Liver (tissue), 9 donors: Measurements from ENCODE around the gene LEMD2. TPM values are rescaled to one million over a fixed set of nuclear protein-coding genes. Genes with fewer than 3 reads are reported as not detected.

Source experiments
- DNase-seq: peaks from one replicate; pipeline ENCODE4 v3.0.0-alpha.2; 2017; ENCODE audit warnings: low spot score
- H3K27ac ChIP-seq, 2 donors: one replicate each; pipeline ENCODE4 v1.7.0; 2013; ENCODE audit warnings: inconsistent platforms in 2 of 2, low read length in 2 of 2, control low read depth in 1 of 2, low read depth in 1 of 2, mild to moderate bottlenecking in 1 of 2
- H3K27me3 ChIP-seq, 4 donors: one replicate each; pipeline versions ENCODE4 v1.6.1 to v1.7.0; 2013; ENCODE audit warnings: low read length in 3 of 4, inconsistent platforms in 1 of 4, mild to moderate bottlenecking in 1 of 4, moderate library complexity in 1 of 4; ENCODE audit not compliant: control insufficient read depth in 4 of 4, insufficient read depth in 4 of 4
- H3K36me3 ChIP-seq, 4 donors: one replicate each; pipeline versions ENCODE4 v1.6.1 to v1.7.0; 2013; ENCODE audit warnings: low read length in 3 of 4, mild to moderate bottlenecking in 3 of 4, low read depth in 1 of 4, moderate library complexity in 1 of 4; ENCODE audit not compliant: control insufficient read depth in 4 of 4, insufficient read depth in 3 of 4
- H3K4me1 ChIP-seq, 4 donors: one replicate each; pipeline versions ENCODE4 v1.6.1 to v1.7.0; 2013; ENCODE audit warnings: low read length in 3 of 4, mild to moderate bottlenecking in 3 of 4, moderate library complexity in 1 of 4; ENCODE audit not compliant: control insufficient read depth in 4 of 4, insufficient read depth in 4 of 4
- H3K4me3 ChIP-seq, 3 donors: one replicate each; pipeline versions ENCODE4 v1.6.1 to v1.7.0; 2013; ENCODE audit warnings: low read length in 3 of 3, control low read depth in 1 of 3, low read depth in 1 of 3, mild to moderate bottlenecking in 1 of 3
- H3K9ac ChIP-seq, 2 donors: one replicate each; pipeline ENCODE4 v1.7.0; 2013; ENCODE audit warnings: low read length in 2 of 2, mild to moderate bottlenecking in 2 of 2, moderate library complexity in 2 of 2, control low read depth in 1 of 2, low read depth in 1 of 2
- H3K9me3 ChIP-seq, 4 donors: one replicate each; pipeline versions ENCODE4 v1.6.1 to v1.7.0; 2013; ENCODE audit warnings: low read length in 3 of 4; ENCODE audit not compliant: control insufficient read depth in 4 of 4
- ATF3 ChIP-seq: IDR thresholded peaks from 2 replicates; pipeline ENCODE4 v1.6.1; 2016; ENCODE audit warnings: antibody characterized with exemption
- CTCF ChIP-seq: fragments of 150-350 bp; IDR thresholded peaks from 2 replicates; pipeline ENCODE4 v1.5.1; 2017; ENCODE audit warnings: improper control_type of control experiment, low read depth, low read length; ENCODE audit not compliant: missing input control
- EGR1 ChIP-seq, 2 donors: IDR thresholded peaks; 2 replicates each; pipeline ENCODE4 v1.6.1; 2016 to 2018; ENCODE audit warnings: antibody characterized with exemption in 2 of 2, low read depth in 2 of 2
- FOXA1 ChIP-seq: IDR thresholded peaks from 2 replicates; pipeline ENCODE4 v1.6.1; 2016; ENCODE audit warnings: antibody characterized with exemption
- FOXA2 ChIP-seq: IDR thresholded peaks from 2 replicates; pipeline ENCODE4 v1.6.1; 2016; ENCODE audit warnings: antibody characterized with exemption
- GABPA ChIP-seq, 2 donors: IDR thresholded peaks in 1 of 2; conservative IDR thresholded peaks in 1 of 2; 2 replicates each; pipeline ENCODE4 v1.6.1; 2016; ENCODE audit warnings: antibody characterized with exemption in 2 of 2, mild to moderate bottlenecking in 1 of 2, moderate library complexity in 1 of 2
- HNF4A ChIP-seq, 2 donors: conservative IDR thresholded peaks; 2 replicates each; pipeline ENCODE4 v1.6.1; 2016; ENCODE audit warnings: antibody characterized with exemption in 2 of 2, mild to moderate bottlenecking in 2 of 2
- HNF4G ChIP-seq: IDR thresholded peaks from 2 replicates; pipeline ENCODE4 v1.6.1; 2016; ENCODE audit warnings: antibody characterized with exemption
- MAX ChIP-seq: IDR thresholded peaks from 2 replicates; pipeline ENCODE4 v1.6.1; 2016; ENCODE audit warnings: antibody characterized with exemption
- NR2F2 ChIP-seq: IDR thresholded peaks from 2 replicates; pipeline ENCODE4 v1.6.1; 2016; ENCODE audit warnings: antibody characterized with exemption
- RAD21 ChIP-seq, 2 donors: IDR thresholded peaks; 2 replicates each; pipeline ENCODE4 v1.6.1; 2016; ENCODE audit warnings: antibody characterized with exemption in 2 of 2, mild to moderate bottlenecking in 2 of 2
- REST ChIP-seq: IDR thresholded peaks from 2 replicates; pipeline ENCODE4 v1.6.1; 2016; ENCODE audit warnings: antibody characterized with exemption, mild to moderate bottlenecking
- RXRA ChIP-seq, 2 donors: IDR thresholded peaks; 2 replicates each; pipeline ENCODE4 v1.6.1; 2017 to 2018; ENCODE audit warnings: antibody characterized with exemption in 2 of 2, mild to moderate bottlenecking in 1 of 2
- SP1 ChIP-seq: IDR thresholded peaks from 2 replicates; pipeline ENCODE4 v1.6.1; 2018; ENCODE audit warnings: antibody characterized with exemption, mild to moderate bottlenecking
- TAF1 ChIP-seq: conservative IDR thresholded peaks from 2 replicates; pipeline ENCODE4 v1.6.1; 2016; ENCODE audit warnings: antibody characterized with exemption, mild to moderate bottlenecking
- YY1 ChIP-seq: IDR thresholded peaks from 2 replicates; pipeline ENCODE4 v1.6.1; 2016; ENCODE audit warnings: antibody characterized with exemption, mild to moderate bottlenecking
- WGBS: extraction: QIAGEN DNeasy Blood & Tissue Kit; methylation state at CpG from one replicate; pipeline ENCODE4 v1.1.7; 2013; 5-methylcytosine and 5-hydroxymethylcytosine counted together
- polyA plus RNA-seq, 2 donors: library from polyadenylated mRNA; stranded (reverse) in 1 of 2; unstranded in 1 of 2; fragments of 200-250 nt in 1 of 2; fragments of >200 nt in 1 of 2; fragmentation: Nextera tagmentation in 1 of 2; extraction: Ambion mirVana in 1 of 2; gene quantifications; one replicate each; pipeline versions ENCODE4 v1.2.1 to v1.2.3, GENCODE V29; 2013 to 2015
- total RNA-seq, 2 donors: library from RNA; depleted of rRNA; stranded (reverse); fragments of >200 nt; gene quantifications; one replicate each; pipeline ENCODE4 v1.2.3, GENCODE V29; 2014
- donor health status: healthy.
- donor health status: healthy.
- donor health status: healthy.
- donor health status: healthy.
- donor health status: healthy.

LEMD2 gene
- total and polyA plus RNA-seq, 4 donors: 6.5 to 23.1 (median 16.6) TPM

- Histone ChIP-seq H3K27me3 (no peaks in the 10 kb centered on the region), H3K4me1 (peaks cover 0 to 3% (median 0%) of the 10 kb centered on the region in 4 donors), H3K36me3 (no peaks in the 10 kb centered on the region), H3K27ac (no peak overlapping the region), H3K9me3 (no peaks in the 10 kb centered on the region), H3K9ac (no peak overlapping the region), H3K4me3 (no peak overlapping the region)
- 50% methylated on average over 3 of the region's 3 CpGs for WGBS
- no peak for DNase-seq
- TF ChIP-seq SP1 (no peak), REST (no peak), MAX (no peak), ATF3 (no peak), EGR1 (IDR thresholded peaks at IDR 0.05; ENCODE audit: low read depth in 2 of 2) (no peak), YY1 (no peak), TAF1 (no peak), GABPA (IDR thresholded peaks at IDR 0.05 in 1 of 2, conservative IDR thresholded peaks at IDR 0.05 in 1 of 2) (no peak), CTCF (no peak), FOXA2 (no peak), FOXA1 (no peak), RAD21 (IDR thresholded peaks at IDR 0.05) (no peak), RXRA (IDR thresholded peaks at IDR 0.05) (no peak), HNF4G (no peak), NR2F2 (no peak), HNF4A (conservative IDR thresholded peaks at IDR 0.05) (no peak)
These were observed 65.4 kb downstream of the LEMD2 start for GRCh38 chr6:33723371-33724085.

DNA sequence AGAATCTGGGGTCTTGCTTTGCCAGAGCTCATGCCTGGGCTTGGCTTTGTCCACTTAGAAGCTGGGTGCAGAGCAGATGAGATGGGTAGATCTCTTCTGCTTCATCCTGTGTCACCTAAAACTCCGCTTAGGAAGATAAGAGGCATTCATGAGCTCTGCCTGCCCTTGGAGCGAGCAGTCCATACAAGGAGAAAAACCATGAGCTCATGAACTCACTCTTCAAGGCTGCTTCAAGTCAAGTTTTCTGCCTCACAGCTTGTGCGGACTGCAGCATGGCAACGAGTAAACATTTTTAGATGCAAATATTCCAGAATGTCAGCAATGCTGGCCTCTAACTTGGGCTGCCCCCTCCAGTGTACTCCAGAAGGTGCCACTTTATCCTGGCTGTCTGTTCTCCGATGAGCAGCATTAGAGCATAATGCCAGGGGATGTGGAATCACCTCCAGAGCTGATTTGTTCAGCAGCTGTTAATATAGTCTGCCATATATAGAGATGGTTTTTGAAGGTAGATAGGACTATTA is 66.8 kb downstream of the LEMD2 start:
- 94% methylated on average over 5 of the region's 5 CpGs for WGBS

More for the DNA sequence above, 66.8 kb downstream of the LEMD2 start:
- no peak overlapping the region for H3K4me3 ChIP-seq
- DNase-seq: no peak
- H3K4me1 ChIP-seq: peaks cover 0 to 5% (median 3%) of the 10 kb centered on the region in 4 donors
- H3K9me3 ChIP-seq: no peaks in the 10 kb centered on the region
- H3K27ac ChIP-seq: no peak overlapping the region
- no peaks in the 10 kb centered on the region for H3K27me3 ChIP-seq
- TF ChIP-seq RAD21 (IDR thresholded peaks at IDR 0.05) (no peak), YY1 (no peak), HNF4A (conservative IDR thresholded peaks at IDR 0.05) (no peak), NR2F2 (no peak), RXRA (IDR thresholded peaks at IDR 0.05) (no peak), SP1 (no peak), ATF3 (no peak), HNF4G (no peak), EGR1 (IDR thresholded peaks at IDR 0.05; ENCODE audit: low read depth in 2 of 2) (no peak), REST (no peak), MAX (no peak)
- H3K36me3 ChIP-seq: no peaks in the 10 kb centered on the region
- no peak overlapping the region for H3K9ac ChIP-seq
